NT2/D1 (cell line): ENCODE measurements around the gene PLXNA1.

Experiments
- DNase-seq: peaks from one replicate; pipeline ENCODE4 v3.0.0-alpha.2; 2011; ENCODE audit warnings: low read depth, low spot score
- H3K27me3 ChIP-seq: 2 replicates; pipeline ENCODE4 v1.6.0; 2011; ENCODE audit warnings: mild to moderate bottlenecking; ENCODE audit not compliant: insufficient read length, insufficient read depth
- H3K36me3 ChIP-seq: 2 replicates; pipeline ENCODE4 v1.6.1; 2011; ENCODE audit warnings: mild to moderate bottlenecking, low read length, mixed read lengths; ENCODE audit not compliant: insufficient read depth, insufficient read length
- H3K4me1 ChIP-seq: 2 replicates; pipeline ENCODE4 v1.5.1; 2011; ENCODE audit not compliant: insufficient read depth, insufficient read length
- H3K4me3 ChIP-seq: 2 replicates; pipeline ENCODE4 v1.5.1; 2011; ENCODE audit warnings: low read depth; ENCODE audit not compliant: insufficient read length
- H3K9ac ChIP-seq: 2 replicates; pipeline ENCODE4 v1.6.0; 2011; ENCODE audit warnings: low read depth; ENCODE audit not compliant: insufficient read length
- H3K9me3 ChIP-seq: 2 replicates; pipeline ENCODE4 v1.5.1; 2011; ENCODE audit warnings: mild to moderate bottlenecking, low read length; ENCODE audit not compliant: insufficient read depth
- SUZ12 ChIP-seq: IDR thresholded peaks from 2 replicates; pipeline ENCODE4 v1.6.1; 2011; ENCODE audit not compliant: insufficient read length, insufficient read depth; ENCODE audit errors: extremely low read depth
- YY1 ChIP-seq: IDR thresholded peaks from 2 replicates; pipeline ENCODE4 v1.6.1; 2011; ENCODE audit not compliant: insufficient read length, insufficient read depth
- ZNF274 ChIP-seq: IDR thresholded peaks from 2 replicates; pipeline ENCODE4 v1.6.1; 2011; ENCODE audit warnings: mild to moderate bottlenecking, low read depth, low read length

The PLXNA1 gene

DNA sequence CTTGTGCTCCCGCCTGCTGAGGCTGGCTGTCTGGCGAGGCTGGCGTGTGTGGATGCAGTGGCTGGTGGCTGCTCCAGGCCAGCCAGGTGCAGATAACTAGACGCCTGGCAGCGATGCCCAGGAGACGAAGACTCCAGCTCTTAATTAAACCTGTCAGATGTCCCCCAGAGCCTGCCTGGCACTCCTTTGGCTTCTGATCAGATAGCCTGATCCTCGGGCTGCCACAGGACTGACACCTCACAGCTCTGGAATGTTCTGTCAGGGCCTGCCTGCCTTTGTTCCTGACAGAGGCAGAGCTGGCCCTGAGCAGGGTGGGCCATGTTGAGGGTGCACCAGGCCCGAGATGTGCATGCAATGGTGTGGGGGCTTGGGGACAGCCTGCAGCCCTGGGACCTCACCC is 36.5 kb downstream of the PLXNA1 start:
- H3K4me3 ChIP-seq, result no peak overlapping the region
- peaks cover 99% of the 10 kb centered on the region for H3K36me3 ChIP-seq
- H3K9me3 ChIP-seq, result no peaks in the 10 kb centered on the region
- peaks cover 5% of the 10 kb centered on the region for H3K4me1 ChIP-seq
- H3K9ac ChIP-seq, result no peak overlapping the region
- TF ChIP-seq SUZ12, result no peak
- no peak for TF ChIP-seq YY1
- no peak for TF ChIP-seq ZNF274
- DNase-seq, result no peak
- H3K27me3 ChIP-seq, result no peaks in the 10 kb centered on the region

DNA sequence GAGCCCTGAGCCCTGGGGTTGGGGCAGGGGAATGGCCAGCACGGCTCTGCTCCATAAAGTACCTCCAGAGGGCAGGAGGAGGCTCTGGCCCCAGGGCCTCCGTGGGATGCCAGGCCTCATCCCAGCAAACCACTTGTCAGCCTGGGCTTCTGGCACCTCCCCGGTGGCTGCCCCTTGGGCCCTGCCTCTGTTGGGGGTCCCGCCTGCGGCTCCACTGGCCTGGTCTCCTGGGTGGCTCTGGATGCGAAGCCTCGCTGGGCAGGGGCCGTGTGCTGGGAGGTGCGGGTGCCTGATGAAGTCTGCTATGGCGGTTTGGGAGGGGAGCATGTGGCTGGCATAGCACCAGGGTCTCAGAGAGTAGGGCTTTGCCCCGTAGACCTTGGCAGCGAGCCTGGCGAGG is 37.6 kb downstream of the PLXNA1 start:
- DNase-seq, result no peak
- Histone ChIP-seq H3K9ac (no peak overlapping the region), H3K4me3 (no peak overlapping the region), H3K27me3 (no peaks in the 10 kb centered on the region), H3K9me3 (no peaks in the 10 kb centered on the region), H3K36me3 (peaks cover 100% of the 10 kb centered on the region), H3K4me1 (no peaks in the 10 kb centered on the region)
- no peak for TF ChIP-seq SUZ12
- no peak for TF ChIP-seq YY1
- TF ChIP-seq ZNF274, result no peak

DNA sequence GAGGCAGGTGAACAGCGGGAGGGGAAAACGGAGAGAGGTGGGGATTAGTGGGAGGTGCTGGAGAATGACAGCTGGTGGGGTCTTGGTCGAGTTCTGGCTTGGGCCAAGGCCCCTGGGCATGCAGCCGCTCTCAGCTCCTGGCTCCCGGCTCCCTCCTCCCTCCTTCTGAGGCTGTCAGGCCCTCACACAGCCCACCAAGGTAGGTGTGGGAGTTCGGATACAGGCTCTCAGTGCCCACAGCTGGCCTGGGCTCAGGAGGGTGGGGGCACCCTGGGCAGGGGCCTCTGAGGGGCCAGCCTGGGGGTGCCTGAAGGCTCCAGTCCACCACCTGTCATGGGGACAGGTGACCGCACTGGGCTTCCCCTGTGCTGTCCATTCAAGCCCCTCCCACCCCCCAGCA is 39.9 kb downstream of the PLXNA1 start:
- H3K36me3 ChIP-seq, result peaks cover 100% of the 10 kb centered on the region

DNA sequence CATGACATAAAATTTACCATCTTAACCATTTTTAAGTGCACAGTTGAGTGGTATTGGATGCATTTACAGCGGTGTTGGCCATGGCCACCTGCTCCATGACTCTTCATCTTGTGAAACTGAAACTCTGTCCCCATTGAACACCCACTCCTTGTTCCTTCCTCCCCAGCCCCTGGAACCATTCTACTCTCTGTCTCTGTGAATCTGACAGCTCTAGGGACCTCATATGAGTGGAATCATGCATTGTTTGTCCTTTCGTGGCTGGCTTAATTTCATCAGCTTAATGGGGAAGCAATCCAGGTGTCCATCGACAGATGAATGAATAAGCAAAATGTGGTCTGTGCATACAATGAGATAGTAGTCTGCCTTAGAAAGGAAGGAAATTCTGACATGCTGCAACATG is 42.5 kb downstream of the PLXNA1 start:
- TF ChIP-seq SUZ12 (no peak), YY1 (no peak), ZNF274 (no peak)
- H3K4me1 ChIP-seq, result no peaks in the 10 kb centered on the region
- H3K27me3 ChIP-seq, result no peaks in the 10 kb centered on the region
- H3K4me3 ChIP-seq, result no peak overlapping the region
- no peaks in the 10 kb centered on the region for H3K9me3 ChIP-seq
- H3K9ac ChIP-seq, result no peak overlapping the region
- H3K36me3 ChIP-seq, result peaks cover 100% of the 10 kb centered on the region
- no peak for DNase-seq

More for the DNA sequence above, 39.9 kb downstream of the PLXNA1 start:
- Histone ChIP-seq H3K27me3 (no peaks in the 10 kb centered on the region), H3K4me3 (no peak overlapping the region), H3K4me1 (no peaks in the 10 kb centered on the region), H3K9me3 (no peaks in the 10 kb centered on the region), H3K9ac (no peak overlapping the region)
- no peak for DNase-seq
- no peak for TF ChIP-seq SUZ12
- no peak for TF ChIP-seq ZNF274
- TF ChIP-seq YY1, result no peak

DNA sequence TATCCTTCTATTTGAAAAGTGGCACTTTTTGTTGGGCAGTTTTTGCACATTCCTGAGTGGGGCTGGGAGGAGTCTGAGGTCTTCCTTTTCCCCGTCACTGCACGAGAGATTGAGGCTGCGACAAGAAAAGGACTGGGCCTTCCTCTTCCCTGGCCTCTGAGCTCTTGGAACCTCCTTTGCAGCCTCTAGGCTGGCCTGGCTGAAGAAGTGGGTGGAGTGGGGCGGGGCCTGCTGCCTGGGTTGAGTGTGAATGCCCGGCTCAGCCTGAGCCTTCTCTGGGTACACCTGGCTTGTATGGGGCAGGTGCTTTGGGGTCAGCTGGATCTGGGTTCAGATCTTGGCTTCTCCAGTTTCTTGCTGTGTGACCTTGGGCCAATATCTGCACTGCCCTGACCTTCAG is 43.1 kb downstream of the PLXNA1 start:
- no peak for TF ChIP-seq ZNF274
- TF ChIP-seq SUZ12, result no peak
- no peak for TF ChIP-seq YY1
- H3K36me3 ChIP-seq, result peaks cover 100% of the 10 kb centered on the region

DNA sequence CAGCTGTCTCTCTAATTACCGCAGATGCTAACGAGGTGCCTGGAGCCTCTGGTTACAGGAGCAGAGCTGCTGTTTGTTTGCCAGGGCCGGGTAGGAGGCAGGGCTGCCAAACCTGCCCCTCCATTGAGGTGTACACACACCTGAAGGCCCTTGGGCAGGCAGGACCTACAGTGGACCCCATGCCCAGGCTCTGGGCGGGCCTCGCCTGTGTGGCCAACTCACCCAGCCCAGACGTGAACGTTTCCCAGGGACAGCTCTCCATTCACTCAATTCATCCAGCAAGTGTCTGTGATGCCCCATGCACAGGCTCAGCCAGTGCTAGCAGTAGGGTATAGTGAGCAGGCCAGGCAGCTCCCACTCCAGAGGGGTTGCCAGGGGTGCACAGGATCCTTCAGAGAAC is 43.7 kb downstream of the PLXNA1 start:
- no peak overlapping the region for H3K4me3 ChIP-seq
- DNase-seq, result no peak
- no peaks in the 10 kb centered on the region for H3K4me1 ChIP-seq
- peaks cover 100% of the 10 kb centered on the region for H3K36me3 ChIP-seq
- no peak for TF ChIP-seq YY1
- no peak for TF ChIP-seq SUZ12
- no peak for TF ChIP-seq ZNF274
- H3K27me3 ChIP-seq, result no peaks in the 10 kb centered on the region
- H3K9ac ChIP-seq, result no peak overlapping the region
- no peaks in the 10 kb centered on the region for H3K9me3 ChIP-seq

More for the DNA sequence above, 43.1 kb downstream of the PLXNA1 start:
- H3K9ac ChIP-seq, result no peak overlapping the region
- no peaks in the 10 kb centered on the region for H3K4me1 ChIP-seq
- H3K9me3 ChIP-seq, result no peaks in the 10 kb centered on the region
- H3K4me3 ChIP-seq, result no peak overlapping the region
- no peak for DNase-seq
- H3K27me3 ChIP-seq, result no peaks in the 10 kb centered on the region

DNA sequence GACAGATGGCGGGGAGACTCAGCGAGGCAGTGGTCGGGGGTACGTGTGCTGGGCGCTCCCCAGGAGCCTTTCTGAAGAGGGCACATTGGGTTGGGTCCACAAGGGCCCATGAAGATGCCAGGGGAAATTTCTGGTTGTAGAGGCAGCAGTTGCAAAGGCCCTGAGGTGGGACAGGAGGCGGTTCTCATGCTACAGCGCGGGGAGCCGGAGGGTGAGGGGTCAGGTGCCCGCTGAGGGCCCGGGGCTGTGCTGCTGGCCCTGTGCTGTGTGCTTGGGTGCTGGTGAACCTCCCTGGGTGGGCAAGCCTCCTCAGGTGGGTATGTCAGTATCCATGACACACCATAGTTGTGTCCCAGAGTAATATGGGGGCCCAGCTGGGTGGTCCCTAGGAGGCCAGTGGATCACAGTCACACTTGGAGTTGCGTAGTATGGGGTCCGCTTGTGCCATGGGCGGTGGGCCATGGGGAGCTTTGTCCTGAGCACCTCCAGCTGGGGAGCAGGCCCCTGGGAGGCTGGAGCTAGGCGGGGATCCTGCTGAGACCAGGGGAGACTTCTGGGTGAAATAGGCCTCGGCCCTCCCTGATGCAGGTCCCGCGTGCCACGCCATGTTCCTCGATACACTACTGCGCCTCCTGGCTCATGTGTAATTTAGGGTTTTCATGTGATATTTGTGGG is 44.3 kb downstream of the PLXNA1 start:
- Histone ChIP-seq H3K27me3 (no peaks in the 10 kb centered on the region), H3K36me3 (peaks cover 100% of the 10 kb centered on the region), H3K4me3 (no peak overlapping the region), H3K9me3 (no peaks in the 10 kb centered on the region), H3K9ac (no peak overlapping the region), H3K4me1 (no peaks in the 10 kb centered on the region)
- DNase-seq, result no peak
- TF ChIP-seq ZNF274, result no peak
- TF ChIP-seq YY1, result no peak
- TF ChIP-seq SUZ12, result no peak
